Body of pancreas (tissue), 4 donors: ENCODE results near the gene USP22. TPM values are rescaled to one million over a fixed set of nuclear protein-coding genes. Genes with fewer than 3 reads are reported as not detected.
"Not testable (repeated sequence)": the region's sequence is repeated elsewhere in the genome, so short reads cannot be mapped to it uniquely, and the experiment has no call there.

Experiments used
- ATAC-seq: fragments of 150-250 bp; one replicate; pipeline ENCODE4 v1.9.1; 2016
- DNase-seq, 4 donors: peaks; one replicate each; pipeline ENCODE4 v3.0.0-alpha.2; 2019
- H3K27ac ChIP-seq, 4 donors: fragments of 200-600 bp; sonication (generic); 1 replicate in 3 of 4; 2 replicates in 1 of 4; pipeline versions ENCODE4 v1.5.1 to v1.6.1; 2016 to 2019; ENCODE audit warnings: mild to moderate bottlenecking in 1 of 4, mixed read lengths in 1 of 4, moderate library complexity in 1 of 4
- H3K27me3 ChIP-seq, 2 donors: fragments of 200-600 bp; sonication (generic); one replicate each; pipeline ENCODE4 v1.6.0; 2016; ENCODE audit warnings: mild to moderate bottlenecking in 1 of 2
- H3K36me3 ChIP-seq, 2 donors: fragments of 200-600 bp; sonication (generic); replicated peaks in 1 of 2; 2 replicates each; pipeline ENCODE4 v1.5.1; 2016; ENCODE audit warnings: low read depth in 2 of 2; ENCODE audit not compliant: insufficient read depth in 1 of 2
- H3K4me1 ChIP-seq: fragments of 200-600 bp; sonication (generic); one replicate; pipeline ENCODE4 v1.6.0; 2016
- H3K4me3 ChIP-seq, 2 donors: fragments of 200-600 bp; sonication (generic); 1 replicate in 1 of 2; 2 replicates in 1 of 2; pipeline ENCODE4 v1.5.1; 2016 to 2019
- H3K9me3 ChIP-seq, 3 donors: fragments of 200-600 bp; sonication (generic); 1 replicate in 2 of 3; 2 replicates in 1 of 3; pipeline ENCODE4 v1.5.1; 2016
- CTCF ChIP-seq, 7 experiments: fragments of 450-650 bp in 4 of 7; fragments of 200-600 bp in 3 of 7; sonication (generic) in 3 of 7; IDR thresholded peaks; one replicate each; pipeline ENCODE4 v1.5.1; 2016 to 2019; ENCODE audit warnings: antibody characterized with exemption in 7 of 7
- POLR2A ChIP-seq, 3 donors: fragments of 450-650 bp; IDR thresholded peaks; one replicate each; pipeline ENCODE4 v1.6.1; 2016; ENCODE audit warnings: antibody characterized with exemption in 3 of 3, mild to moderate bottlenecking in 2 of 3
- whole genome bisulfite sequencing, 2 donors: methylation state at CpG; one replicate each; pipeline ENCODE4 v1.1.5; 2017; 5-methylcytosine and 5-hydroxymethylcytosine counted together
- intact Hi-C: fragments of 100-400 bp; cut with DNase I; formaldehyde crosslinking; loops from one replicate; pipeline ENCODE4 v1.15.1; 2023
- total RNA-seq, 2 donors: library from RNA; depleted of rRNA; stranded (reverse); fragments of >200 nt; gene quantifications; one replicate each; pipeline ENCODE4 v1.1.0, GENCODE V29; 2016

USP22 gene
- total RNA-seq, 2 donors from 2014 or later: 66.4 to 79.4 TPM

- H3K4me3 ChIP-seq: no peak overlapping the region
- DNase-seq (no peak), ATAC-seq (no peak)
- intact Hi-C loops: no loop called here
- H3K36me3 ChIP-seq: no peaks in the 10 kb centered on the region
- H3K9me3 ChIP-seq: no peaks in the 10 kb centered on the region
- H3K27ac ChIP-seq: no peak overlapping the region
- WGBS, 2 donors: 85 to 91% methylated on average over 12 to 32 of the region's 32 CpGs
- H3K4me1 ChIP-seq: no peaks in the 10 kb centered on the region
- TF ChIP-seq CTCF (IDR thresholded peaks at IDR 0.05) (no peak), POLR2A (IDR thresholded peaks at IDR 0.05) (no peak)
- no peaks in the 10 kb centered on the region for H3K27me3 ChIP-seq
Measured at GRCh38 chr17:21085707-21086106, 42.9 kb upstream of the USP22 start.

GRCh38 chr17:21085280-21085679, 42.5 kb upstream of the USP22 start:
- H3K27ac ChIP-seq, H3K4me1 ChIP-seq, H3K9me3 ChIP-seq, intact Hi-C loops, H3K36me3 ChIP-seq, ATAC-seq, DNase-seq, H3K4me3 ChIP-seq, H3K27me3 ChIP-seq: not testable (repeated sequence)
- WGBS, 2 donors: 78 to 88% methylated on average over 1 of the region's 1 CpG

- Histone ChIP-seq H3K36me3 (no peaks in the 10 kb centered on the region), H3K9me3 (no peaks in the 10 kb centered on the region), H3K4me1 (no peaks in the 10 kb centered on the region), H3K27me3 (no peaks in the 10 kb centered on the region), H3K4me3 (no peak overlapping the region), H3K27ac (no peak overlapping the region)
- DNase-seq (no peak), ATAC-seq (no peak)
- intact Hi-C loops: no loop called here
- TF ChIP-seq CTCF (IDR thresholded peaks at IDR 0.05) (no peak), POLR2A (IDR thresholded peaks at IDR 0.05) (no peak)
- 71 to 77% methylated on average over 4 to 5 of the region's 5 CpGs for WGBS, 2 donors
Measured at GRCh38 chr17:21082001-21082436, 39.2 kb upstream of the USP22 start.

- TF ChIP-seq POLR2A (IDR thresholded peaks at IDR 0.05): no peak
- TF ChIP-seq CTCF (IDR thresholded peaks at IDR 0.05): no peak
- intact Hi-C loops: no loop called here
- H3K4me1 ChIP-seq: no peaks in the 10 kb centered on the region
- H3K27me3 ChIP-seq: no peaks in the 10 kb centered on the region
- H3K36me3 ChIP-seq: no peaks in the 10 kb centered on the region
- H3K4me3 ChIP-seq: no peak overlapping the region
- H3K9me3 ChIP-seq: no peaks in the 10 kb centered on the region
- no peak for DNase-seq
- WGBS, 2 donors: 66% methylated on average over 7 of the region's 7 CpGs
- ATAC-seq: no peak
- H3K27ac ChIP-seq: no peak overlapping the region
Measured at GRCh38 chr17:21079196-21079595, 36.4 kb upstream of the USP22 start.

- intact Hi-C loops: no loop called here
- 66 to 72% methylated on average over 11 of the region's 11 CpGs for WGBS, 2 donors
- no peak overlapping the region for H3K27ac ChIP-seq
- no peaks in the 10 kb centered on the region for H3K36me3 ChIP-seq
- ATAC-seq (no peak), DNase-seq (no peak)
- no peaks in the 10 kb centered on the region for H3K27me3 ChIP-seq
- H3K9me3 ChIP-seq: no peaks in the 10 kb centered on the region
- TF ChIP-seq CTCF (IDR thresholded peaks at IDR 0.05) (no peak), POLR2A (IDR thresholded peaks at IDR 0.05) (no peak)
- H3K4me1 ChIP-seq: no peaks in the 10 kb centered on the region
- no peak overlapping the region for H3K4me3 ChIP-seq
Measured at GRCh38 chr17:21078016-21078780, 35.4 kb upstream of the USP22 start.
